HCT116 (cell line): ENCODE data around the gene FBXL3.

Experiments
- ATF3 ChIP-seq: IDR thresholded peaks from 2 replicates; pipeline ENCODE4 v1.6.1; 2012
- CTCF ChIP-seq, 3 experiments: fragments of 200-600 bp in 1 of 3; sonication (generic) in 1 of 3; IDR thresholded peaks in 2 of 3; conservative IDR thresholded peaks in 1 of 3; 2 replicates each; pipeline ENCODE4 v1.5.1; 2012 to 2017; ENCODE audit warnings: low read depth in 2 of 3, low read length in 2 of 3, antibody characterized with exemption in 1 of 3, borderline replicate concordance in 1 of 3, control low read depth in 1 of 3, mild to moderate bottlenecking in 1 of 3, mixed read lengths in 1 of 3, mixed run types in 1 of 3, moderate library complexity in 1 of 3; ENCODE audit not compliant: insufficient read depth in 1 of 3
- EZH2phosphoT487 ChIP-seq: fragments of 200-600 bp; IDR thresholded peaks from 2 replicates; pipeline ENCODE4 v1.6.1; 2018; ENCODE audit warnings: antibody characterized with exemption, borderline replicate concordance
- FOSL1 ChIP-seq: IDR thresholded peaks from 2 replicates; pipeline ENCODE4 v1.6.1; 2012; ENCODE audit warnings: low read depth
- POLR2A ChIP-seq: IDR thresholded peaks from 2 replicates; pipeline ENCODE4 v1.7.0; 2011; ENCODE audit warnings: borderline replicate concordance; ENCODE audit not compliant: insufficient read depth, insufficient read length; ENCODE audit errors: extremely low read depth
- POLR2AphosphoS5 ChIP-seq: IDR thresholded peaks from 2 replicates; pipeline ENCODE4 v1.6.1; 2011; ENCODE audit warnings: mild to moderate bottlenecking, low read depth, low read length, moderate library complexity
- REST ChIP-seq: IDR thresholded peaks from 2 replicates; pipeline ENCODE4 v1.6.1; 2012; ENCODE audit warnings: low read depth
- SP1 ChIP-seq: IDR thresholded peaks from 2 replicates; pipeline ENCODE4 v1.6.1; 2012; ENCODE audit warnings: low read depth
- TCF7L2 ChIP-seq: IDR thresholded peaks from 2 replicates; pipeline ENCODE4 v1.7.0; 2011; ENCODE audit warnings: borderline replicate concordance, inconsistent platforms; ENCODE audit not compliant: insufficient read depth, insufficient read length; ENCODE audit errors: extremely low read depth
- YY1 ChIP-seq: IDR thresholded peaks from 2 replicates; pipeline ENCODE4 v1.6.1; 2011; ENCODE audit warnings: low read length, low read depth, moderate library complexity, mild to moderate bottlenecking; ENCODE audit not compliant: insufficient replicate concordance; ENCODE audit errors: extremely low read depth

GRCh38 chr13:77002590-77003190 lies 24.3 kb downstream of the FBXL3 start:
- no peak for TF ChIP-seq POLR2AphosphoS5
- no peak for TF ChIP-seq POLR2A
- TF ChIP-seq EZH2phosphoT487, result no peak
- no peak for TF ChIP-seq REST
- TF ChIP-seq CTCF (IDR thresholded peaks at IDR 0.05 in 2 of 3, conservative IDR thresholded peaks at IDR 0.05 in 1 of 3; ENCODE audit: borderline replicate concordance in 1 of 3, insufficient read depth in 1 of 3, low read depth in 2 of 3, low read length in 2 of 3), result peak; percentile 10 to 73 (median 68); a peak in 4 of 6 replicates
- no peak for TF ChIP-seq TCF7L2
- TF ChIP-seq YY1, result no peak
- no peak for TF ChIP-seq ATF3
- no peak for TF ChIP-seq FOSL1
- no peak for TF ChIP-seq SP1
